Fibroblast of pulmonary artery (primary cell): Measurements from ENCODE around the gene P2RY2.
"Not testable (repeated sequence)": the region's sequence is repeated elsewhere in the genome, so short reads cannot be mapped to it uniquely, and the experiment has no call there.

ENCODE experiments used
- DNase-seq: peaks from one replicate; pipeline ENCODE4 v3.0.0-alpha.2; 2010; ENCODE audit warnings: low read depth
- H3K4me3 ChIP-seq: replicated peaks from 2 replicates; pipeline ENCODE4 v1.5.1; 2011; ENCODE audit warnings: low read depth, mild to moderate bottlenecking, control low read depth, low read length, moderate library complexity
- CTCF ChIP-seq: IDR thresholded peaks from 2 replicates; pipeline ENCODE4 v1.5.1; 2011; ENCODE audit warnings: mild to moderate bottlenecking, control low read depth, low read length, inconsistent platforms; ENCODE audit errors: missing control alignments

P2RY2 gene

GRCh38 chr11:73267906-73268540 lies 49.9 kb downstream of the P2RY2 start:
- no peak for DNase-seq
- TF ChIP-seq CTCF = no peak

GRCh38 chr11:73268671-73269271 lies 50.7 kb downstream of the P2RY2 start:
- no peak for TF ChIP-seq CTCF
- DNase-seq = no peak
- H3K4me3 ChIP-seq = no peak overlapping the region

More at GRCh38 chr11:73267906-73268540, 49.9 kb downstream of the P2RY2 start:
- no peak overlapping the region for H3K4me3 ChIP-seq

- DNase-seq = no peak
- no peak overlapping the region for H3K4me3 ChIP-seq
- TF ChIP-seq CTCF = no peak
Observed at GRCh38 chr11:73269459-73270015, 51.5 kb downstream of the P2RY2 start.

- no peak for TF ChIP-seq CTCF
- DNase-seq = no peak
- no peak overlapping the region for H3K4me3 ChIP-seq
Observed at GRCh38 chr11:73270016-73270854, 52.2 kb downstream of the P2RY2 start.

- TF ChIP-seq CTCF = no peak
- no peak overlapping the region for H3K4me3 ChIP-seq
- no peak for DNase-seq
Observed at GRCh38 chr11:73270855-73271477, 52.9 kb downstream of the P2RY2 start.

GRCh38 chr11:73271478-73271865 lies 53.4 kb downstream of the P2RY2 start:
- not testable (repeated sequence) for DNase-seq, H3K4me3 ChIP-seq
